GM12874 (cell line): ENCODE data around the gene BLACAT1.

ENCODE experiments used
- TF ChIP-seq, protein P1 (sequence below): IDR thresholded peaks from 2 replicates; pipeline ENCODE4 v1.5.1; 2011; ENCODE audit warnings: low read depth, mild to moderate bottlenecking, control low read depth, low read length, moderate library complexity; ENCODE audit not compliant: insufficient read depth

Gene BLACAT1

DNA sequence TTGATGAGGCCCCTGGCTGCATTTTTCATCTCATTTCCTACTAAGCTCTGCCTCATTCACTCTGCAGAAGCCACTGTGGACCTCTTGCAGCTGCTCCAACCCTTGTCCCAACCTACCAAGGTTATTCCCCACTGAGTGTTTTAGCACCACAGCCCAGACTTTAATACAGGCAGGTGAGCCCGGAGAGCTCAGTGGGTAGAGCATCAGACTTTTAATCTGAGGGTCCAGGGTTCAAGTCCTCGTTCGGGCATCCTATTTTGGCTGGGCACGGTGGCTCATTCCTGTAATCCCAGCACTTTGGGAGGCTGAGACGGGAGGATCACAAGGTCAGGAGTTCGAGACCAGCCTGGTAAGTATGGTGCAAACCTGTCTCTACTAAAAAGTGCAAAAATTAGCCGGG, 18.1 kb upstream of the BLACAT1 start:
- TF ChIP-seq, protein P1, sequence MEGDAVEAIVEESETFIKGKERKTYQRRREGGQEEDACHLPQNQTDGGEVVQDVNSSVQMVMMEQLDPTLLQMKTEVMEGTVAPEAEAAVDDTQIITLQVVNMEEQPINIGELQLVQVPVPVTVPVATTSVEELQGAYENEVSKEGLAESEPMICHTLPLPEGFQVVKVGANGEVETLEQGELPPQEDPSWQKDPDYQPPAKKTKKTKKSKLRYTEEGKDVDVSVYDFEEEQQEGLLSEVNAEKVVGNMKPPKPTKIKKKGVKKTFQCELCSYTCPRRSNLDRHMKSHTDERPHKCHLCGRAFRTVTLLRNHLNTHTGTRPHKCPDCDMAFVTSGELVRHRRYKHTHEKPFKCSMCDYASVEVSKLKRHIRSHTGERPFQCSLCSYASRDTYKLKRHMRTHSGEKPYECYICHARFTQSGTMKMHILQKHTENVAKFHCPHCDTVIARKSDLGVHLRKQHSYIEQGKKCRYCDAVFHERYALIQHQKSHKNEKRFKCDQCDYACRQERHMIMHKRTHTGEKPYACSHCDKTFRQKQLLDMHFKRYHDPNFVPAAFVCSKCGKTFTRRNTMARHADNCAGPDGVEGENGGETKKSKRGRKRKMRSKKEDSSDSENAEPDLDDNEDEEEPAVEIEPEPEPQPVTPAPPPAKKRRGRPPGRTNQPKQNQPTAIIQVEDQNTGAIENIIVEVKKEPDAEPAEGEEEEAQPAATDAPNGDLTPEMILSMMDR = no peak

DNA sequence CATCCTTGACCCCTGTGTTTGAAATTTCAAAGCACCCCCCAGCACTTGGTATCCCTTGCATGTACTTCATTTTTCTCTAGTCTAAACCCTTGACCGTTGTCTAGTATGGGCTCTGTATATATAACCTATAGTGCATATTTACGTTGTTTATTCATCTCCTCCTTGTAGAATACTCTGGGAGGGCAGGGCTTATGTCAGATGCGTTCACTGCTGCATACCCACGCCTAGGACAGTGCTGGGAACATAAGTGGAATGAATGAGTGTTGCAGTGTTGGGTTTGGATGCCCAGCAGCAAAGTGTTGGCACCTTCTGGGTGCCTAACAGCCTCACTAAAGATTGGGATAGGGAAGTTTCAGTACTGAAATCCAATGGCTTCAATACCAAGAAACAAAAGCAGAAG, 17.6 kb upstream of the BLACAT1 start:
- TF ChIP-seq, protein P1 = no peak

DNA sequence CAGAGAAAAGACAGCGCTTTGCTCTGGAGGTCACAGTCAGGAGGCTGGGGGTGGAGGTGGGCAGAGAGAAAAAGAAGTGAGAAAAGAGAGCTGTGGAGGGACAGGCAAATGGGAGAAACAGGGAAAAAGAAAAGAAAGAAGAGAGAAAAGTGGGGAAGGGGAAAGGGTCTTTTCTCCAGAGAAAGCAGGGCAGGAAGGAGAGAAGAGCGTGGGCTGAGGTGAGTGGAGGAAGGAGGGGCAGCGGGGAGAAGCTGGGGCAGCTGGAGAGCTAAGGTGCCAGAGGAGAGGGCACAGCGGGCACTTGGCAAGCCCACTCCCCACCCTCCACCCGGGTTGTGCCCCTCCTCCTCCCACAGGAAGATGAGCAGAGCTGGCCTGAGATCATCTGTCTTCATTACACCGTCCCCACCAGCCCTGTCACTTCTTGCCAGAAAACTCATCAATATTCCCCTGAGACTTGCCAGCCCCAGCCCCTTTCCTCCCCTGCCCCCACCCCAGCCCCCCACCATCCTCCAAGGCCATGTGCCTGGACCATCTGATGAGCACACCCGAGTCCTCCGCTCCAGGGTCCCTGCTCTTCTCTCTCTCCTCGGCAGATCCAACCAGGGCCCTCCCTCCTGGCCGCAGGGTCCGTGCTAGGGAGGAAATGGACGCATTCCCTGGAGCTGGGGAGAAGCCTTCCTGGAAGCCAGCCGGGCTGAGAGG, 17.0 kb upstream of the BLACAT1 start:
- TF ChIP-seq, protein P1 = no peak

DNA sequence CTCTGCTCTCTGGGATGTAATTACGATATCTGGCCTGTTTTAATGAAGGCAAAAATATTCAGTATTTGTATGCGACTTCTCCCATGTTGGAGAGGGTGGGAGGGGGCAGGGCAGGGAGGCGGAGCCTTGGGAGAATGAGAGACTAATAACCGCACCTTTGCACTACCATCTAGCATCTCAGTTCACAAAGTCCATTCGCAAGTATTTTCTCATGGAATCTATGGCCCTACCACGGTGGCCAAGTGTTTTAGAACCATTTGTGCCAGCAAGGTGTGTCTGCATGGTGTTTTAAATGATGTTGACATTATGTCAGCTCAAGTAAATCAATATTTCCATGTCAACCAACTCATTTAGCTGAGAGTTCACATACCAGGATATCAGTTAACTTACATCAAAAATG, 14.3 kb upstream of the BLACAT1 start:
- TF ChIP-seq, protein P1 = no peak

DNA sequence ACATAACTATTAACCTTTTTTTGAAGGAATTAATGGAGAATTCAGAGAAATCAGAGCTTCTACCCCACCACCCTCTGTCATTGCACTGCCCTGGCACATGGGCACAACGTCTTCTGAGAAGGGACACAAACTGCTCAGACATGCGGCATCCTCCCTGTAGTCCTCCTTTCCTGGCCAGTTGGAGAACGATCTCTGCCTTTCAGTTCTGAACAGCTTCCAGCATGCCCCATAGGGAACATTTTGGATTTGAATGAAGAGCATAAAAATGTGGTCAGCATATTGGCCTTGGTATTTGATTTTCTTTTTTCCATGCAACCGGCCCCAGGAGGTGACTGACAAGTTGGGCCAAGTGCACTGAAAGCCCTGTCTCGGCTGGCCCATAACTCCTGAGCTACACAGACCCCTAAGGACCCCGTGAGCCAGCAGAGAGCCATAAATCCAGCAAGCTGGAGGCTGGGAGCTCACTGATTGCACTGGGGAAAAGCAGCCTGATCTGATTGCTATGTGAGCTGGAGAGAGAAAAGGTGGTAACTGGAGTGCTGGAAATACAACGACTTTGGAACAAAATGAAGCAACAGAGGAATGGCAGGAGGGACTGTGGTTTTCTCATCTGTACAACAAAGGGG, 10.9 kb upstream of the BLACAT1 start:
- TF ChIP-seq, protein P1 = no peak

DNA sequence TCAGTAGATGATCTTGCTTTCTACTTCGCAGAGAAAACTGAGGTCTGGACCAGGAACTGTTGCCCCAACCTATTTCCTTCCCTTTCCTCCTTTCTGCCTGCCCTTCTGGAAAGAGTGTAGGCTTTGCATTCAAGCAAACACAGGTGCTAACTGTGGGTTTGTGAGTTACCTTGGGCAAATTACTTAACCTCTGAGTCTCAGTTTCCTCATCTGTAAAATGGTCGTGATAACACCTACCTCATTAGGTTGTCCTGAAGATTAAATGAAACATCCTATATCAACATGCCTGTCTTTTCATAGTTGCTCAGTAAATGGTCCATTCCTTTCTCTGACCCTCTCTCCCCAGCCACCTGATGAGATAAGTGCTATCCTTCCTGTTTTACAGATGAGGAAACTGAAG, 9.5 kb upstream of the BLACAT1 start:
- TF ChIP-seq, protein P1 = no peak

DNA sequence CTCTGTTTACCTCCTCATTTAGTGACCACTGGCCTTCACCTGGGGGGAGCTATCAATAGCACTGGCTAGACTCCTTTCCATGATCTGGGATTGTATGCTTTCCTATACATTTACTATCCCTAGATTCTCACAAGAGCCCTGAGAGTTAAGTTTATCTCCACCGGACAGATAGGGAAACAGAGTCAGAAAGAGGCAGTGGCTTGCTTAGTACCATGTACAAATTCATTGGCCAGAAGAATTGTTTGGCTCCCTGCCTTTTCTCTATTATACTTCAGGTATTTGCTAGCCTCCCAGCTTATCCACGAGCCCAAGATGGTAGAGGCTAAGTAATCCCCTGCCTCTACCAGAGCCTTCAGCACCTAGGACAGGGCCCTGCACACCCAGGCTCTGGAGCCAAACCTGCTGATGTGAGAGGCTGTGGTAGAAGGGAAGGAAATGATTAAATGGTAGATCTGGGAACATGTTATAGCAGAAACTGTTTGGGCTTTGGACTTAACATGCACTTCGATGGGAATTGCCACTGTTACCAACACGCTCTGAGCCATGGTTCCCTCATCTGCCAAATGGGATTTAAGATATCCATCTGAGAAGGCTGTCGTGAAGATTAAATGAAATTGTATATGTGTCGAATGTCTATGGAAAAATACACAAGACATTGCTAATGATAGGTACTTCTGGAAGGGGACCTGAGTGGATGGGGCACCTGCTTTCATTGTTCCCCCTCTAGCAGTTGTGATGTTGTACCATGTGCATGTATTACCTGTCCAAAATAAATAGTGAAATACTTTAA, 3.1 kb upstream of the BLACAT1 start:
- TF ChIP-seq, protein P1 = no peak
